HL-60/S4 treated with phorbol 12-myristate 13-acetate at 8.2 ng/mL for 4 days and 3 days (cell line): Measurements from ENCODE around the gene C11orf58.

Source experiments
- in situ Hi-C: fragments of 300-500 bp; cut with MboI; formaldehyde crosslinking; loops from 2 replicates; pipeline ENCODE4 v1.15.0; 2022; ENCODE audit warnings: low sequenced_read_pairs

C11orf58 gene

DNA sequence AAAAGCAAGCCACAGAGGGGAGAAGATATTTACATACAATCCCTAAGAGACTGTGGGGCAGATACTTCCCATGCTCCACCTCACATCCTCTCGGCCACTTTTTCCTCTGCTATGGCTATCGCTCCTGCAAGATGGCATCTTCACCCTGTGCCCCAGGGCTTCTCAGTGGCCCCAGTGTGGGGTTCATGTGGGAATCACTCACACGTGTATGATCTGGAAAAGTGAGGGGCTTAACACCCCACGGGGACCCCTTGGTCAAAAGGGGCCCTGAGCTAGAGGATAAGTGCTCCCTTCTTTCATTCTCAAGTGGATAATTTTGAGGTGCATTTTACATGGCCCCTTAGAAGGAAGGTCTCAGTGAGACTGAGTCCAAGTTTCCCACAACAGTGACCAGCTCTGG, 28.7 kb downstream of the C11orf58 start:
- in situ Hi-C loops = no loop called here

DNA sequence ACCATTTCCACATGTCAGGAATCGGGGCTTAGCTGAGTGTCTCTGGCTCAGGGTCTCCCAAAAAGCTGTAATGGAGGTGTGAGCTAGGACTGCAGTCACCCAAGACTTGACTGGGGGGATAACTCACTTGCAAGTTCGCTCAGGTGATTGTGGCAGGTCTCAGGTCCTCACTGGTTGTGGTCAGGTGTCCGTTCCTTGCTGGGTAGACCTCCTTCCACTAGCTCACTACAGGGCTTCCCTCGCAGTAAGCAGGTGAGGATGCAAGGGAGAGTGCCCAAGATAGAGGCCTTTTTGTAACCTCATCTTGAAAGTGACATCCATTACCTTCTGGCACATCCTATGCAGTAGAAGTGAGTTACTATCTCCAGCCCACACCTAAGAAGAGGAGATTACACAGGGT, 29.5 kb downstream of the C11orf58 start:
- in situ Hi-C loops = no loop called here

- in situ Hi-C loops = no loop called here
Observed at GRCh38 chr11:16769386-16769785, 30.9 kb downstream of the C11orf58 start.

- in situ Hi-C loops = no loop called here
Observed at GRCh38 chr11:16770016-16770415, 31.6 kb downstream of the C11orf58 start.

- in situ Hi-C loops = no loop called here
Observed at GRCh38 chr11:16771350-16772140, 33.1 kb downstream of the C11orf58 start.

DNA sequence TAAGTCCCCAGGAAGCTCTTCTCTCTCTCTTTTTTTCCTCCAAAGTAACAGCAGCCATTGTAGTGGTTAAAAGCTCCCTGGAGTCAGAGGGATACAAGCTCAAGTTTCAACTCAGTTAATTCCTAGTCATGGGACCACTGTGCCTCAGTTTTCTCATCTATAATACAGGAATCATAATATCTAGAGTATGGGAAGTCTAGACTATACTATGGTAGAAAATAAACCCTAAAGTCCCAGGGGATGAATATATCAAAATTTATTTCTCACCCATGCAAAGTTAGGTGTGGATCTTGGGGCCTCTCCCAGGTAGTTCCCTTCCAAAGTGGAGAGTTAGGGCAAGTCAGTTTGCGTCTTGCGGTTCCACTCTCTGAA, 33.7 kb downstream of the C11orf58 start:
- in situ Hi-C loops = no loop called here

- in situ Hi-C loops = no loop called here
Observed at GRCh38 chr11:16773981-16774935, 35.8 kb downstream of the C11orf58 start.

DNA sequence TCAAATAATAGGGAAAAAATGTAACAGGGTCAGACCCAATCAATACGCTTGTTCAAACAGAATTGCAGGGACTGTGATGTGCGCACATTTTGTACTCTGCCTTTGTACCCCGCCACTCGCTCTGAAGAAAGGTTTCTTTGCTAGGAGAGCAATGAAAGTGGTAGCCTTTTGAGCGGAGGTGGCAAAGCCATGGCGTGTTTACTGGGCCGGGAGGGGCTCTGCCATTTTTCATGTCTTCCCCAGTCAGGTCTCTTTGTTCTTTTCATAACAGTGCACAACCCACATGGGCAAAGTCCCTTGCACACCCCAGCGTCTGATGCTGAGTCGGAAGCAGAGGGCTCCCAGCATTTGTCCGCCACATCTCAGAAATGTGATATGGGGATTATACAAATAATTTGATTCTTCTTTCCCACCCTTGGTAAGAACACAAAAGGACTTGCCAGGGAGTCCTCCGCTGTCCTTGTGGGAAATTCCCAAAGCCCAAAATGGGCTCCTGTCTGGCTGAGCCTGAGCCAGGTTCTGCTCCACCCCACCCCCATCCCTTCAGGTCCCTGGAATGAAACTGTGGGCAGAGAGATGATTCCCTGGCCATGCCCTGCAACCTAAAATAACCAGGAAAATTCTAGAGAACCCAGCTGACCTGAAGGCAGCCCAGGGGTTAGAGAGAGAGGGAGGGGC, 36.6 kb downstream of the C11orf58 start:
- in situ Hi-C loops = loop anchor here (25.0 kb wide), 1 partner anchor 287 kb away; no protein-coding TSS in a partner anchor

- in situ Hi-C loops = loop anchor here (25.0 kb wide), 1 partner anchor 287 kb away; no protein-coding TSS in a partner anchor
Observed at GRCh38 chr11:16775614-16776283, 37.3 kb downstream of the C11orf58 start.

DNA sequence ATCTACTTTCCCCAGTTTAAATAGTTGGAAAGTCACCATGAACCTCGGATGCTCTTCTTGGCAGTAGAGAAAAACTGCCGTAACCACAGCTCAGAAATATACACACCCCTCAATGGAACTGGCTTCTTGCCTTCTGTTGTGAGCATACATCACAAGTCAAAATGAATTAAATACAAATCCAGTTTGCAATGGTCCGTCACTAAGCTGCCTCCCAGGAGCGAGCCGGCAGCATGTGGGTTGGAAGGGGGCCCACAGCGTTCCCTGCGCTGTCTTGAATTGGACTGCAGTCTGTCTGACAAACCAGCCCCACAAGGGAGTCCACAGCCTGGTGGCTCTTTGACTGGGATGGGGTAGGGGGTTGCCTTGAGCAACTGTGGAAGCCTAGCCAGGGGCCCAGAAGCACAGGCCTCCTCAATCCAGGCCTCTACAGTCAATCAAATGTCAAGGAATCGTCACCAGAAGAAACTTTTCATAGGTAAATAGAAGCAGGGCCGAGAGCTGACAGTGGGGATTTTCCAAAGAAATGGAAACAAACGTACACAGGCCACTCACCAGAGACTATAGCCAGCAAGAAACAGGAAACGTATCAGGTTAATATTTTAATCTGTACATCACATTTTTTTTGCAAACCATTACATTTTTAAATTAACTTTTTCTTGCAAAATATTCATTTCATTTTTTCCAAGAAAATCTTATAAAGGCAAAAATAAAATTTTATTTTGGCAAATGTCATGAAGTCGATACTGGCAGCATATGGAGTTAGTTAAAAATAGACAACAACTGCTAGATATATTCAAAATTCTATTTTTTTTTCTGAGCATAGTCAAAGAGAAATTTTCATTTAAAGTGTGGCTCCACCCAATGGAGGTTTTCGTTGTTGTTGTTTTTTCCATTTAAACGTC, 38.5 kb downstream of the C11orf58 start:
- in situ Hi-C loops = loop anchor here (25.0 kb wide), 1 partner anchor 285 kb away; no protein-coding TSS in a partner anchor

DNA sequence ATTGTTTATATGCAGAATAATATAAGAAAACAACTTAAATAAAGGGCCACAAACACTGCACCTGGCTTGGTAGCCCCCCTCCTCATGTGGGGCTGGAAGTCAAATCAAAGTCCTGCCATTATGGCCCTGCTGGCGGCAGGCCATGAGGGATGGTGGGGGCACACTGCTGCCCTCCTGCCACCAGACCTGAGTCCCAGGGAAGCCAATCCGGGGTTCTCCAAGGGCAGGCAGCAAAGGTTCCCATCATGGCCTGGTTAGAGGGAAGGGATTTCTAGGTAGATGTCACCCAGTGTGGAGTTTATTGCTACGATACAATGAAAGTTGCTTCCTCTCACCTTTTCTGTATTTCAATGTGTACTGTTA, 39.1 kb downstream of the C11orf58 start:
- in situ Hi-C loops = loop anchor here (25.0 kb wide), 1 partner anchor 285 kb away; no protein-coding TSS in a partner anchor

DNA sequence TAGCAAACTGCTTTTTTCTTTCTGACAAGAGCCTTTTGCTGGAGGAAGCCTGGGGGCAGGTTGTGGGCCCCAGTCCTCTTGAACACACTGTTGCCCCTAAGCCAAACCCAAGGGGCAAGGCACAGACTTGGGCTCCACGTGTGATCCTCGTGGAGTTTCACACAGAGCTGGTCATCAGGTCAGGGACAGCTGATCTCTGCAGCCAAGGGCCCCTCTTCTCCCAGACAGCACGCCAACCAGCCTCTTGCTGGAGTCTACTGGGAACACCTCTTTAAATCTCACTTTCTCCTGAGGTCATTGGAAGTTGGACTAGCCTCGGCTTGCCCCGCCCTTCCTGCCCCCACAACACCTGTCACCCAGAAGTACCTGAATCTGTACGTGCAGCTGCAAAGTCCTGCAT, 39.8 kb downstream of the C11orf58 start:
- in situ Hi-C loops = loop anchor here (25.0 kb wide), 1 partner anchor 284 kb away; no protein-coding TSS in a partner anchor

GRCh38 chr11:16778876-16779275, 40.4 kb downstream of the C11orf58 start:
- in situ Hi-C loops = loop anchor here (25.0 kb wide), 1 partner anchor 283 kb away; no protein-coding TSS in a partner anchor

DNA sequence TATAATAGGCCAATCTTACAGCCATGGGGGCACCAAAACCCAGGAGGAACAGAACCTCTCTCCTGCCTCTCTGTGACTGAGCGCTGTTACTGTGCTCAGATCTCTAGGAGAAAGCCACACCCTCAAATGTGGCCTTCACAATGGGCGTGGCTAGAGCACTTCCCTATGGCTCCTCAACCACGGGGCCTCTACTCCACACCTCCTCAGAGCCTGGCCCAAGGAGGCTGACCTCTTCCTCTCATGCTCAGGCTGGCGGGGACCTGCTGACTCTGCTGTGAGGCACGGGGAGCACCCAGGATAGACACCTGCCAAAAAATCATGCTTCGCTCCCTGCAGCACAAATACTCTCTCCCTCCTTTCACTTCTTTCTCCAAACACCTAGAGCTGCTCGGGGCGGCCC, 41.0 kb downstream of the C11orf58 start:
- in situ Hi-C loops = loop anchor here (25.0 kb wide), 1 partner anchor 283 kb away; no protein-coding TSS in a partner anchor

GRCh38 chr11:16780146-16780545, 41.7 kb downstream of the C11orf58 start:
- in situ Hi-C loops = loop anchor here (25.0 kb wide), 1 partner anchor 282 kb away; no protein-coding TSS in a partner anchor

DNA sequence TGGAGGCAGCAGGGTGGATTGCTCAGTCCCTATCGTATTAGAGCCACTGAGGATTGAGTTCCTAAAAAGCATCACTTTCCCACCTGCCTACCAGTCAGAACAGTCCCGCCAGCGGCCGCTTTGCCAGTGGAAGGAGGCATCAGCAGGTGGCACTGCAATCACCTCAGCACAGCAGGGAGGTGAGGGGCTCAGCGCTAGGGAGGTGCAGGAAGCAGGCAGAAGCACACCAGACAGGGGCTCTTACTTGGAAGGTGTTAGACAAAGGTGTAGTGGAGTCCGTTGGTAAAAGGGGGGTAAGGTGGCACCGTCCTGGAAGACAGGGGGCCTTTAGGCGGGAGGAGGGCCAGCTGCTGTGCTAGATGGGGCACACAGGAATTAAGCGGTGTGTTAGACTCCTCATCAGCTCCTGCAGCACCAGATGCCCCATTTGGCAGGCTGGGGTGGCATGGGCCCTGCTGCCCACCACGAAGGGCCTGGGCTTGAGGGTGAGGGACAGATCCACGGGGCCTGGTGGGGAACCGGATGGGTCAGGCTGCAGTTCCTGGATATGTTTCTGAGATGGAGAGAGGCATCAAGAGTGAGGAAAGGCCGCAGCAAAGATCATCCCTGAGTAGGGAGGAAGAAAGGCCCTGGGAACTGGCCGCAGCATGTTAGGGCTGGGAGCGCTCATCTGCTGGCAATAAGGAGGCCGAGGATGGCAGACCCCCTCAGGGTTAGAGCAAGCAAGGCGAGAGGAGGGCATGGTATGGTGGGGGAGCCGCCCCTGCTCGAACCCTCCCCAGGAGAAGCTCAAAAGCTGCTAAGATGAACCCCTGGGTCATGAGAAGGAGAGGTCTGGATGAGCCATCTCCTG, 42.5 kb downstream of the C11orf58 start:
- in situ Hi-C loops = loop anchor here (25.0 kb wide), 1 partner anchor 281 kb away; no protein-coding TSS in a partner anchor

DNA sequence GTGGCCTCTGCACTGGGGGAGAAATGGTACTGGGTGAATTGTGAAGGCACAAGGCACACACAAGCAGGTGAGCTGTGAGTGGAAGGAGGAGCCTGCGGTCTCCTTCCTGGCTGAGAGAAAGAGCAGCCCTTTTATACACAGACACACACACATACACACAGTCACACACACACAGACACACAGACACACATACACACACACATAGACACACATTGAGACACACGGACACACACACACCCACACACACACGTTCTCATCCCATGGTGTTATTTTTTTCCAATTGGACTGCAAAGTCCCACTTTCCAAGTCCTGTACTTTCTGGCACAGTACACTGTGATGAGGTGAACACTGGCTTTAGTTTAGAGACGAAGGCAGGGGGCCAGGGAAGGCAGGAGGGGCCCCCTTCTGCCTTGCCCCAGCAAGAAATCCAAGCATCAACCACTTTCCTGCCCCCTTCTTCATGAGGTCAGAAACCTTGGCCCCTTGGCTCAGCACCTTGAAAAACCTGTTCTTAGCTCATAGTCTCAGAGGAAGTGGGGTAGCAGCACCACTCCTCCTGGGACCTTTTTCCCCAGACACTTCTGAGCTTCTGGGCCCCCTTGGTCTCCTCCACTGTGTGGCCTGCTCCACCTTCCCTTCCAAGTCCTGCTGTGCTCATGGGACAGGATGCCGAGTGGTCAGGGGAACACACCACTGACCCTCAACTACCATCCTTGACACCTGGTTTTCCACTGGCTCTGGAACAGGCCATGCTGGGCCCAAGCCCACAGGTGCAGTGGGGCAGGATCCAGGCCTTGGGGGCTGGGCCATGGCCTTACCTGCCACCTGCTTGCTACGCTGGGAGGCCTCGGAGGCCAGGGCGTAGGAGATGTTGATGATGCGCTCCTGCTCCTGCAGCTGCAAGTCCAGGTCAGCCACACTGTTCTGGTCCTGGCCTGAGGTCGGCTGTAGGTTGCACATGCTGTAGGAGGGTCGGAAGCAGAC, 43.8 kb downstream of the C11orf58 start:
- in situ Hi-C loops = loop anchor here (25.0 kb wide), 1 partner anchor 280 kb away; no protein-coding TSS in a partner anchor
